Trophoblast cell (in vitro differentiated cells and primary cell): ENCODE measurements around the gene KRTAP4-3.

Experiments used
- DNase-seq, 2 donors: peaks; one replicate each; pipeline ENCODE4 v3.0.0-alpha.2; 2016
- H2AFZ ChIP-seq: 2 replicates; pipeline ENCODE4 v1.6.1; 2013; ENCODE audit warnings: low read length, moderate library complexity, mild to moderate bottlenecking; ENCODE audit not compliant: insufficient read depth, poor library complexity
- H2AK5ac ChIP-seq: 2 replicates; pipeline ENCODE4 v1.6.1; 2013; ENCODE audit warnings: mild to moderate bottlenecking, low read length
- H2BK120ac ChIP-seq: 2 replicates; pipeline ENCODE4 v1.6.1; 2013; ENCODE audit warnings: low read length, mild to moderate bottlenecking, moderate library complexity; ENCODE audit not compliant: insufficient read depth, poor library complexity
- H2BK12ac ChIP-seq: 2 replicates; pipeline ENCODE4 v1.6.1; 2013; ENCODE audit warnings: mild to moderate bottlenecking, low read length, moderate library complexity
- H2BK5ac ChIP-seq: 2 replicates; pipeline ENCODE4 v1.6.1; 2013; ENCODE audit warnings: low read length, low read depth, moderate library complexity, mild to moderate bottlenecking; ENCODE audit not compliant: poor library complexity
- H3K14ac ChIP-seq: 2 replicates; pipeline ENCODE4 v1.6.1; 2013; ENCODE audit warnings: mild to moderate bottlenecking, low read length
- H3K18ac ChIP-seq: 2 replicates; pipeline ENCODE4 v1.6.1; 2013; ENCODE audit warnings: mild to moderate bottlenecking, low read length
- H3K23ac ChIP-seq: 2 replicates; pipeline ENCODE4 v1.6.1; 2013; ENCODE audit warnings: low read length
- H3K27ac ChIP-seq: 2 replicates; pipeline ENCODE4 v1.5.1; 2013; ENCODE audit warnings: low read depth, mild to moderate bottlenecking, inconsistent platforms, low read length, moderate library complexity
- H3K27me3 ChIP-seq: 2 replicates; pipeline ENCODE4 v1.6.1; 2013; ENCODE audit warnings: inconsistent platforms, mild to moderate bottlenecking, low read length, moderate library complexity; ENCODE audit not compliant: insufficient read depth
- H3K36me3 ChIP-seq, 2 experiments: 1 replicate in 1 of 2; 2 replicates in 1 of 2; pipeline ENCODE4 v1.6.1; 2013; ENCODE audit warnings: low read length in 2 of 2, mild to moderate bottlenecking in 2 of 2, moderate library complexity in 1 of 2; ENCODE audit not compliant: insufficient read depth in 2 of 2, control insufficient read depth in 1 of 2
- H3K4ac ChIP-seq: 2 replicates; pipeline ENCODE4 v1.6.1; 2013; ENCODE audit warnings: low read depth, mild to moderate bottlenecking, low read length, moderate library complexity
- H3K4me1 ChIP-seq, 2 experiments: 1 replicate in 1 of 2; 2 replicates in 1 of 2; pipeline ENCODE4 v1.6.1; 2013; ENCODE audit warnings: low read length in 2 of 2, mild to moderate bottlenecking in 2 of 2, moderate library complexity in 1 of 2; ENCODE audit not compliant: insufficient read depth in 2 of 2, control insufficient read depth in 1 of 2
- H3K4me2 ChIP-seq: 2 replicates; pipeline ENCODE4 v1.6.1; 2013; ENCODE audit warnings: inconsistent platforms, mild to moderate bottlenecking, low read length, moderate library complexity
- H3K4me3 ChIP-seq: 2 replicates; pipeline ENCODE4 v1.5.1; 2013; ENCODE audit warnings: mild to moderate bottlenecking, low read depth, low read length, inconsistent platforms
- H3K79me1 ChIP-seq: one replicate; pipeline ENCODE4 v1.6.1; 2013; ENCODE audit warnings: low read length
- H3K79me2 ChIP-seq: 2 replicates; pipeline ENCODE4 v1.6.1; 2013; ENCODE audit warnings: low read length, mild to moderate bottlenecking; ENCODE audit not compliant: control insufficient read depth, insufficient read depth, poor library complexity
- H3K9ac ChIP-seq: 2 replicates; pipeline ENCODE4 v1.6.1; 2013; ENCODE audit warnings: mild to moderate bottlenecking, low read length
- H3K9me3 ChIP-seq: 2 replicates; pipeline ENCODE4 v1.6.1; 2013; ENCODE audit warnings: low read depth, mild to moderate bottlenecking, control low read depth, inconsistent platforms, low read length; ENCODE audit not compliant: insufficient read depth
- H4K12ac ChIP-seq: 2 replicates; pipeline ENCODE4 v1.6.1; 2013; ENCODE audit warnings: low read depth, mild to moderate bottlenecking, low read length, moderate library complexity
- H4K8ac ChIP-seq: 2 replicates; pipeline ENCODE4 v1.6.1; 2013; ENCODE audit warnings: low read depth, mild to moderate bottlenecking, low read length, moderate library complexity
- H4K91ac ChIP-seq: one replicate; pipeline ENCODE4 v1.6.1; 2013; ENCODE audit warnings: low read depth, mild to moderate bottlenecking, low read length, moderate library complexity
- WGBS: extraction: QIAGEN DNeasy Blood & Tissue Kit; methylation state at CpG from one replicate; pipeline ENCODE4 v1.1.7; 2013; ENCODE audit warnings: missing lambda C conversion rate; ENCODE audit not compliant: insufficient read length, insufficient coverage; ENCODE audit errors: extremely low coverage; 5-methylcytosine and 5-hydroxymethylcytosine counted together

Gene KRTAP4-3

DNA sequence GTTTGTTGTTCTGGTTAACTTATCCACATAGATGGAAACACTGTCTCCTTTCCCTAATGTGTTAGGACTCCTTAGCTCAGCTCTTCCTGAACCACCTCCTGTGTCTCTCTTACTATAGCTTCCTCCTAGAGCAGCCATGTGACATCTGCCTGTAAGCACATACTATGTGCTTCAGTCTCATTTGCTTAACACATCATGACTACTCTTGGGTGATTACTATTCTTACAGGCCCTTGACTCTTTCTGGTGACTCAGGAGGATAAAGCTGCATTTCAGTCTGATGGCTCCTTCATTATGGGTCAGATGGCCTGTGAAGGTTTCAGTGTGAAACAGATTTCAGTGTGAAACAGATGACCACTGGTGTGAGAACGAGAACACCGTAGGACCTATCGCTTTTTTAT lies 10.3 kb upstream of the KRTAP4-3 start:
- no peaks in the 10 kb centered on the region for H3K79me2 ChIP-seq
- H3K4me1 ChIP-seq, result no peaks in the 10 kb centered on the region
- no peak overlapping the region for H3K18ac ChIP-seq
- no peak overlapping the region for H3K4me2 ChIP-seq
- no peak overlapping the region for H3K27ac ChIP-seq
- no peak overlapping the region for H3K14ac ChIP-seq
- DNase-seq, result no peak
- H2AFZ ChIP-seq, result no peak overlapping the region
- no peak overlapping the region for H2AK5ac ChIP-seq
- no peak overlapping the region for H3K23ac ChIP-seq
- H3K9ac ChIP-seq, result no peak overlapping the region
- H4K91ac ChIP-seq, result no peak overlapping the region
- H3K79me1 ChIP-seq, result no peaks in the 10 kb centered on the region
- no peaks in the 10 kb centered on the region for H3K9me3 ChIP-seq
- no peaks in the 10 kb centered on the region for H3K27me3 ChIP-seq
- WGBS, result no CpG with 5 or more reads among the region's 3 CpGs
- no peaks in the 10 kb centered on the region for H3K36me3 ChIP-seq
- H4K12ac ChIP-seq, result no peak overlapping the region
- H3K4ac ChIP-seq, result no peak overlapping the region
- H2BK12ac ChIP-seq, result no peak overlapping the region
- no peak overlapping the region for H2BK120ac ChIP-seq
- no peak overlapping the region for H2BK5ac ChIP-seq
- no peak overlapping the region for H3K4me3 ChIP-seq
- no peak overlapping the region for H4K8ac ChIP-seq

DNA sequence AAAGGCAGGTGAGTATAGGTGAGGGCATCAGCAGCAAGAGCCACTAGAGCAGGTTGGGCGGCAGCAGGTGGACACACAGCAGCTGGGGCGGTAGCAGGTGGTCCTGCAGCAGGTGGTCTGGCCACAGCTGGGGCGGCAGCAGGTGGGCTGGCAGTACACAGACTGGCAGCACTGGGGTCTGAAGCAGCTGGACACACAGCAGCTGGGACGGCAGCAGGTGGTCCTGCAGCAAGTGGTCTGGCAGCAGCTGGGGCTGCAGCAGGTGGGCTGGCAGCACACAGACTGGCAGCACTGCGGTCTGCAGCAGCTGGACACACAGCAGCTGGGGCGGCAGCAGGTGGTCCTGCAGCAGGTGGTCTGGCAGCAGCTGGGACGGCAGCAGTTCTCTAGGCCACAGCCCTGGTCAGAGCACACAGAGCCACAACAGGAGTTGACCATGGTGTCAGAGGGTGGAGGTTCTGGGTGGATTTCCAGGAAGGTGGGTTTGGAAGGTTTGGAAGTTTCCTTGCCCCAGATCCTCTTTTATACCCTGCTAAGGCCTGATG lies 9.8 kb upstream of the KRTAP4-3 start, which contains the start of gene KRTAP4-2:
Gene KRTAP4-2 (minus strand): TSS at position 495 of the 545 bp plus-strand sequence. CDS start 57 bp downstream, at position 438.
- Histone ChIP-seq H4K8ac (no peak within 1 kb of the TSS), H2BK5ac (no peak within 1 kb of the TSS), H3K23ac (no peak within 1 kb of the TSS), H3K79me2 (no peaks in the 10 kb centered on the region), H3K14ac (no peak within 1 kb of the TSS), H4K91ac (no peak within 1 kb of the TSS), H3K4ac (no peak within 1 kb of the TSS), H2AK5ac (no peak within 1 kb of the TSS), H3K4me1 (no peaks in the 10 kb centered on the region), H2AFZ (no peak within 1 kb of the TSS), H2BK120ac (no peak within 1 kb of the TSS), H3K4me3 (no peak within 1 kb of the TSS), H3K27ac (no peak within 1 kb of the TSS), H3K4me2 (no peak within 1 kb of the TSS), H3K9ac (no peak within 1 kb of the TSS), H3K79me1 (no peaks in the 10 kb centered on the region), H4K12ac (no peak within 1 kb of the TSS), H3K27me3 (no peaks in the 10 kb centered on the region), H3K9me3 (no peaks in the 10 kb centered on the region), H3K18ac (no peak within 1 kb of the TSS), H2BK12ac (no peak within 1 kb of the TSS), H3K36me3 (no peaks in the 10 kb centered on the region)
- DNase-seq, result no peak
- WGBS, result no CpG with 5 or more reads among the region's 7 CpGs

DNA sequence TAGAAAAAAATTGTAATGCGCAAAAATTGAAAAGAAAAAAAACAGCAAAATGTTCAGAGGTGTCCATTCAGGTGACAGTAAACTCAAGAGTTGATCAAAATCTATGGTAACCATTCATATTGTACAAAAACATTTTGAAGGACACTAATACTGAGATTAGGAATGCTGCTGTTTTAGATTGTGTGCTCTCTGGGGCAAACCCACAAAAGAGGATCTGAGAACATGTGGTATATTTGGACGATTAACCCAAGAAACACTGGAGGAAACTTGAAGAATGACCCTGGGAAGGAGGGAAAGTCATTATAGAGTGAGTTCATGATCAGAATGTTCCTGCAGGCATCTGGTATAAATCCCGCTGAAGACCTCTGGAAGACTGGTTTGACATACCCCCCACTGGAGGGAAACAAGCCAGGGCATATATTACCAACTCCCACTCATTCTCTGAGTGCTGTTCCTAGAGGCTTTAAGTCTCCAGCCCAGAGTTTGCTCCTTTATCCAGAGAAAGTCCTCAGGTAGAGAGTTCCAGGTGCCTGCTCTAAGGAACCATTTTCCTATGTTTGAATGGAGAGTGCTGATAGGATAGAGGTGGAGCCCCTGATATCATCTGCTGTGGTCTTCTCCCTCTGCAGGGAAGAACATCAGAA lies 8.8 kb upstream of the KRTAP4-3 start:
- H3K18ac ChIP-seq, result no peak overlapping the region
- H4K8ac ChIP-seq, result no peak overlapping the region
- no peak overlapping the region for H3K4ac ChIP-seq
- H3K27ac ChIP-seq, result no peak overlapping the region
- no peak overlapping the region for H2AK5ac ChIP-seq
- no peak overlapping the region for H3K9ac ChIP-seq
- no peaks in the 10 kb centered on the region for H3K79me1 ChIP-seq
- H2BK12ac ChIP-seq, result no peak overlapping the region
- no peaks in the 10 kb centered on the region for H3K79me2 ChIP-seq
- no peak overlapping the region for H3K4me3 ChIP-seq
- no peak overlapping the region for H3K14ac ChIP-seq
- no peak overlapping the region for H2AFZ ChIP-seq
- H3K9me3 ChIP-seq, result no peaks in the 10 kb centered on the region
- no peak overlapping the region for H3K4me2 ChIP-seq
- no peak overlapping the region for H2BK5ac ChIP-seq
- no peak overlapping the region for H3K23ac ChIP-seq
- no peaks in the 10 kb centered on the region for H3K4me1 ChIP-seq
- no peaks in the 10 kb centered on the region for H3K27me3 ChIP-seq
- no peak for DNase-seq
- no peaks in the 10 kb centered on the region for H3K36me3 ChIP-seq
- H4K91ac ChIP-seq, result no peak overlapping the region
- no peak overlapping the region for H2BK120ac ChIP-seq
- no CpG with 5 or more reads among the region's 3 CpGs for WGBS
- H4K12ac ChIP-seq, result no peak overlapping the region

DNA sequence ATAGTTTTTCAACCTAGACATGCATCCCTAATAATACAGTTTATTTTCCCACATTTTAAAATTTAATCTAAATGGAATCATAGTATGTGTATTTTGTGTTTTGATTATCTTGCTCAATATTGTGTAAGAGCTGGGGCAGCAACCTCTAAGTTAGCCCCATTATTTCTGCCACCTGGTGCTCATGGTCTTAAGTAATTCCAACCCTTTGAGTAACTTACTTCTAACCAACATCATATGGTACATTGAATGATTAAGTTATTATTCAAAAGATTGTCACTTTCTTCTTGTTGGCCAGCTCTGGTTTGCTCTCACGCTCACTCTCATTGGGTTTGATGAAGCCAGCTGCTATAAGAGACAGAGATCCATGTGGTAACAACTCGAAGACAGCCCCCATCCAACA lies 3.9 kb upstream of the KRTAP4-3 start:
- WGBS, result no CpG with 5 or more reads among the region's 2 CpGs

More for the DNA sequence above, 3.9 kb upstream of the KRTAP4-3 start:
- H2BK12ac ChIP-seq, result no peak overlapping the region
- H3K79me1 ChIP-seq, result no peaks in the 10 kb centered on the region
- no peaks in the 10 kb centered on the region for H3K4me1 ChIP-seq
- no peak overlapping the region for H4K8ac ChIP-seq
- no peak overlapping the region for H3K4ac ChIP-seq
- H3K4me3 ChIP-seq, result no peak overlapping the region
- H3K27ac ChIP-seq, result no peak overlapping the region
- no peak for DNase-seq
- no peaks in the 10 kb centered on the region for H3K79me2 ChIP-seq
- H4K12ac ChIP-seq, result no peak overlapping the region
- H2BK5ac ChIP-seq, result no peak overlapping the region
- H3K23ac ChIP-seq, result no peak overlapping the region
- no peaks in the 10 kb centered on the region for H3K36me3 ChIP-seq
- H3K18ac ChIP-seq, result no peak overlapping the region
- no peak overlapping the region for H3K4me2 ChIP-seq
- H3K9me3 ChIP-seq, result no peaks in the 10 kb centered on the region
- no peak overlapping the region for H3K14ac ChIP-seq
- H2AFZ ChIP-seq, result no peak overlapping the region
- H2BK120ac ChIP-seq, result no peak overlapping the region
- H3K9ac ChIP-seq, result no peak overlapping the region
- no peak overlapping the region for H2AK5ac ChIP-seq
- H3K27me3 ChIP-seq, result no peaks in the 10 kb centered on the region
- H4K91ac ChIP-seq, result no peak overlapping the region
